GM12801 (cell line): Measurements from ENCODE around the gene SFXN2.

ENCODE experiments used
- TF ChIP-seq, protein P1 (sequence below): IDR thresholded peaks from one replicate; pipeline ENCODE4 v1.5.1; 2011; ENCODE audit warnings: control low read depth; ENCODE audit not compliant: insufficient read length; ENCODE audit errors: extremely low read depth

Gene SFXN2

DNA sequence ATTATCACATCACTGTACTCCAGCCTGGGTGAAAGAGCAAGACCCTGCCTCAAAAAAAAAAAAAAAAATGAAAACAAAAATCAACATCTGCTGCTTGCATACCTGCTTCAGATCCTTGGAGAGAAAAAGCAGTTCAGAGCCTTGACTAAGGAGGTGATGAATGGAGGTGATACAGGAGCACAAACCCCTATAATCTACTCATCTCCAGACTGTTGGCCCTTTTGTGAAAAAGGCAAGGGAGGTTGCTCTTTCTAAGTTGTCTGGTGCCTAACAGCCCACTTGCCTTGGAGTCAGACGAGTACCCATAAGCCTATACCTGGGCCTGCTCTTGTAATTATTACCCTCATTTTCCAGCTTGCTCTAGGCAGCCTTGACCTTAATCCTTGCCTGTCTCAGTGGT, 1.4 kb downstream of the SFXN2 start:
- TF ChIP-seq, protein P1, sequence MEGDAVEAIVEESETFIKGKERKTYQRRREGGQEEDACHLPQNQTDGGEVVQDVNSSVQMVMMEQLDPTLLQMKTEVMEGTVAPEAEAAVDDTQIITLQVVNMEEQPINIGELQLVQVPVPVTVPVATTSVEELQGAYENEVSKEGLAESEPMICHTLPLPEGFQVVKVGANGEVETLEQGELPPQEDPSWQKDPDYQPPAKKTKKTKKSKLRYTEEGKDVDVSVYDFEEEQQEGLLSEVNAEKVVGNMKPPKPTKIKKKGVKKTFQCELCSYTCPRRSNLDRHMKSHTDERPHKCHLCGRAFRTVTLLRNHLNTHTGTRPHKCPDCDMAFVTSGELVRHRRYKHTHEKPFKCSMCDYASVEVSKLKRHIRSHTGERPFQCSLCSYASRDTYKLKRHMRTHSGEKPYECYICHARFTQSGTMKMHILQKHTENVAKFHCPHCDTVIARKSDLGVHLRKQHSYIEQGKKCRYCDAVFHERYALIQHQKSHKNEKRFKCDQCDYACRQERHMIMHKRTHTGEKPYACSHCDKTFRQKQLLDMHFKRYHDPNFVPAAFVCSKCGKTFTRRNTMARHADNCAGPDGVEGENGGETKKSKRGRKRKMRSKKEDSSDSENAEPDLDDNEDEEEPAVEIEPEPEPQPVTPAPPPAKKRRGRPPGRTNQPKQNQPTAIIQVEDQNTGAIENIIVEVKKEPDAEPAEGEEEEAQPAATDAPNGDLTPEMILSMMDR = no peak

- TF ChIP-seq, protein P1 = no peak
These were observed 3.8 kb downstream of the SFXN2 start for GRCh38 chr10:102718220-102718619.

- TF ChIP-seq, protein P1 = no peak
These were observed 5.9 kb downstream of the SFXN2 start for GRCh38 chr10:102720337-102720736.

DNA sequence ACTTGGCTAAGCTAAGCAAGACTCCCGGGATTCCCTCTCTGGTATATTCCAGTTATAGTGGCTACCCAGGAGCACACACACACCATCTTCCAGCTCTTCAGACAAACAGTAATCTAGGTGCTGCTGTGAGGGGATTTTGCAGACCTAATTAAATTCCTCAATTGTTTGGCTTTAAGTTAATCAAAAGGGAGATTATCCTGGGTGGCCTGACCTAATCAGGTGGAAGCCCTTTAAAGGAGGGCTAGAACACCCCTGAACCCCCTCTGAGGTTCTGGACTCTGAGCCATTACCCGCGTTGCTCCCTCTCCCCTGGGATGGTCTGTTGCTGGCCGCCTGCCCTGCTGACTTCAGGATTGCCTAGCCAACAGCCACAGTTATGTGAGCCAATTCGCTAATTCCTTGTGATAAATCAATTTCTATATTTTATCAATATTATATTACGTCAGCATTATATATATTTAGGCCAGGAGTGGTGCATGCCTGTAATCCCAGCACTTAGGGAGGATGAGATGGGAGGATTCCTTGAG, 6.4 kb downstream of the SFXN2 start:
- TF ChIP-seq, protein P1 = no peak

DNA sequence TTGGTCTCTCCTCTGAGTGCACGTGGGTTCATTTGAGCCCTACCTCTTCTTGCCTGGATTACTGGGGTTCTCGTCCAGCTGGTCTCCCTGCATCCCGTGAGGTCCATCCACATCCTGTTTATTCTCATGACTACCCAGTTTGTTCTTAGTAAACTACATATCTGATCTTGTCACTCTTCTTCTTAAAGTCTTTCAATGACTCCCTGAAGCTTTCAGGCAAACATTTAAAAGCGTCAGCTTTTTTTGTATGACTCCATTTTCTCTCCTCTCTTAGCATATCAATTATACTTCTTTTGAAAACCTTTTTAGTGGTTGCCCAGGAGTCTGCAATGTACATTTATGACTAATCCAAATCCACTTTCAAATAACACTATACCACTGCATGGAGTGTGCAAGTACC, 7.5 kb downstream of the SFXN2 start:
- TF ChIP-seq, protein P1 = no peak

DNA sequence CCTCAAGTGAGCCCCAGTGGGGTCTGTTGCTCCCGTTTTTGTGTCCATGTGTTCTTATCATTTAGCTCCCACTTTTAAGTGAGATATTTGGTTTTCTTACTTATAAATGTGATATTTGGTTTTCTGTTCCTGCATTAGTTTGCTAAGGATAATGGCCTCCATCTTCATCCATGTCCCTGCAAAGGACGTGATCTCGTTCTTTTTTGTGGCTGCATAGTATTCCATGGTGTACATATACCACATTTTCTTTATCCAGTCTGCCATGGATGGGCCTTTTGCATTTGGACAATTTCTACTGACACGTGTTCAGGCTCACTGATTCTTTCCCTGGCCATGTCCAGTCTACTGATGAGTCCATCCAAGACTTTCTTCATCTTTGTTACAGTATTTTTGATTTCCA, 9.6 kb downstream of the SFXN2 start:
- TF ChIP-seq, protein P1 = no peak

DNA sequence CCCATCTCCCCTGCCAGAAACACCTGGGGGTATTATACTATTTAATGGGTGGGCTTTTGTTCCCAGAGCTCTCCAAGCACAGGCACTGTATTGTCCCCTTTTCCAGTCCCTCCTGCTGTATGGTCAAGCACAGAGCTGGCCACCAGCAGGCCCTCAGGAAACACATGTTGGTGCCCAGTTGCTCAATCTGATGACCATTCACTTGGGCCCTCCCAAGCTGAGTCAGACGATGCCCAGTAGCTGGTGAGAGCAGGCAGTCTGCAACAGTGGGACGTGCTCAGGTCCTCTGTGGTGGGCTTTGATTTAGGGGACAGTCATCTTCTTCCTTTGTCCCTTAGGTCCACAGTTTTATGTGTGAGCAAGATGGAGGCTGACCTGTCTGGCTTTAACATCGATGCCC, 11.8 kb downstream of the SFXN2 start:
- TF ChIP-seq, protein P1 = no peak
